Measurements from ENCODE around the gene ELOB. TPM values are rescaled to one million over a fixed set of nuclear protein-coding genes. Genes with fewer than 3 reads are reported as not detected.

Gene ELOB
- total RNA-seq, 1 donor from 2014 or later: 1,184 TPM

DNA sequence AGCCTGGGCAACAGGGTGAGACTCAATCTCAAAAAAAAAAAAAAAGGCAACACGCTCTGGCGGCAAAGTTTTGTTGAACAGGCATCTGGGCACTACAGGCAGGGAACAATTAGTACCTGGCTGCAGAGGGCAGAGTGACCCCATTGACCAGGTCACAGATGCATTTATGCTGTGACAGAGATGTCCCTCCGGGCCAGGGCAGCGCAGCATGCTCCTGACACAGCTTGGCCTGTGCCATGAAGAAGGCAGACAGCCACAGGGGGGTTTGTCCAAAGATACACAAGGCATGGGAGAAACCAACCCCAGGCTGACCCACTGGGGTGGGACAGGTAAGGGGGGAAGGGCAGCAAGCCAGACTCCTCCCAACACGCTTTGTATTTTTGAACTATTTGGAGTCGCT is 32.4 kb downstream of the ELOB start:
- no peak for DNase-seq (ENCODE audit: low spot score in 2 of 2)
- Histone ChIP-seq H3K27me3 (no peaks in the 10 kb centered on the region), H3K9me3 (no peaks in the 10 kb centered on the region), H3K36me3 (no peaks in the 10 kb centered on the region), H3K27ac (no peak overlapping the region), H3K4me3 (no peak overlapping the region), H3K4me1 (no peaks in the 10 kb centered on the region)
- intact Hi-C loops (cut with DNase I): no loop called here
- TF ChIP-seq, protein P1, sequence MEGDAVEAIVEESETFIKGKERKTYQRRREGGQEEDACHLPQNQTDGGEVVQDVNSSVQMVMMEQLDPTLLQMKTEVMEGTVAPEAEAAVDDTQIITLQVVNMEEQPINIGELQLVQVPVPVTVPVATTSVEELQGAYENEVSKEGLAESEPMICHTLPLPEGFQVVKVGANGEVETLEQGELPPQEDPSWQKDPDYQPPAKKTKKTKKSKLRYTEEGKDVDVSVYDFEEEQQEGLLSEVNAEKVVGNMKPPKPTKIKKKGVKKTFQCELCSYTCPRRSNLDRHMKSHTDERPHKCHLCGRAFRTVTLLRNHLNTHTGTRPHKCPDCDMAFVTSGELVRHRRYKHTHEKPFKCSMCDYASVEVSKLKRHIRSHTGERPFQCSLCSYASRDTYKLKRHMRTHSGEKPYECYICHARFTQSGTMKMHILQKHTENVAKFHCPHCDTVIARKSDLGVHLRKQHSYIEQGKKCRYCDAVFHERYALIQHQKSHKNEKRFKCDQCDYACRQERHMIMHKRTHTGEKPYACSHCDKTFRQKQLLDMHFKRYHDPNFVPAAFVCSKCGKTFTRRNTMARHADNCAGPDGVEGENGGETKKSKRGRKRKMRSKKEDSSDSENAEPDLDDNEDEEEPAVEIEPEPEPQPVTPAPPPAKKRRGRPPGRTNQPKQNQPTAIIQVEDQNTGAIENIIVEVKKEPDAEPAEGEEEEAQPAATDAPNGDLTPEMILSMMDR (IDR thresholded peaks at IDR 0.05): no peak

GRCh38 chr16:2743007-2743810 is 33.9 kb downstream of the ELOB start:
- no peaks in the 10 kb centered on the region for H3K4me1 ChIP-seq
- no peak for DNase-seq (ENCODE audit: low spot score in 2 of 2)
- H3K27ac ChIP-seq: no peak overlapping the region
- intact Hi-C loops (cut with DNase I): no loop called here
- no peak overlapping the region for H3K4me3 ChIP-seq
- H3K36me3 ChIP-seq: no peaks in the 10 kb centered on the region
- TF ChIP-seq, protein P1 (IDR thresholded peaks at IDR 0.05): no peak
- no peaks in the 10 kb centered on the region for H3K9me3 ChIP-seq
- no peaks in the 10 kb centered on the region for H3K27me3 ChIP-seq

GRCh38 chr16:2742323-2743006 is 34.6 kb downstream of the ELOB start:
- Histone ChIP-seq H3K36me3 (no peaks in the 10 kb centered on the region), H3K4me1 (no peaks in the 10 kb centered on the region), H3K4me3 (no peak overlapping the region), H3K9me3 (no peaks in the 10 kb centered on the region), H3K27me3 (no peaks in the 10 kb centered on the region), H3K27ac (no peak overlapping the region)
- intact Hi-C loops (cut with DNase I): no loop called here
- no peak for DNase-seq (ENCODE audit: low spot score in 2 of 2)
- TF ChIP-seq, protein P1 (IDR thresholded peaks at IDR 0.05): no peak

GRCh38 chr16:2741168-2741567 is 35.9 kb downstream of the ELOB start:
- no peaks in the 10 kb centered on the region for H3K27me3 ChIP-seq
- TF ChIP-seq, protein P1 (IDR thresholded peaks at IDR 0.05): no peak

DNA sequence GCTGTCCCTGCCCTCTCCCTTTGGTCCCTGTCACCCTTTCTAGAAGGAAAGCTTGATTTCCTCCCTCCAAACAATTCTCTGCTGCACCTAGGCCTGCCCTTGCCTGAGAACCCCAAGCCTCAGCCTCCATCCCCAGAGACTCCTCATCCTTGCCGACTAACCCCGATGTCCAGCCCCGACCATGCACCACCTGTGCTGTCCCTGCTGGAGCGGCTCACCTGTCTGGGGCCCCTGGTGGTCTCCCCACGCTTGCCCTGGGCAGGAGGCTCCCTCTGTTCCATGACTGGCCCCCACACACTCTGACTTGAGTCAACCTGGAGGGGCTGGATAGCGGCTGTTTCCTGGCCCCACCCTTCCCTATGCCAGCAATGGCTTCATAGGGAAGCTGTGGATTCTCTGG is 36.6 kb downstream of the ELOB start:
- no peaks in the 10 kb centered on the region for H3K9me3 ChIP-seq
- no peak for DNase-seq (ENCODE audit: low spot score in 2 of 2)
- TF ChIP-seq, protein P1 (IDR thresholded peaks at IDR 0.05): no peak
- no peaks in the 10 kb centered on the region for H3K36me3 ChIP-seq
- H3K27ac ChIP-seq: no peak overlapping the region
- H3K27me3 ChIP-seq: no peaks in the 10 kb centered on the region
- H3K4me1 ChIP-seq: no peaks in the 10 kb centered on the region
- no peak overlapping the region for H3K4me3 ChIP-seq
- intact Hi-C loops (cut with DNase I): no loop called here

More at GRCh38 chr16:2741168-2741567, 35.9 kb downstream of the ELOB start:
- Histone ChIP-seq H3K9me3 (no peaks in the 10 kb centered on the region), H3K4me3 (no peak overlapping the region), H3K4me1 (no peaks in the 10 kb centered on the region), H3K36me3 (no peaks in the 10 kb centered on the region), H3K27ac (no peak overlapping the region)
- intact Hi-C loops (cut with DNase I): no loop called here
- DNase-seq (ENCODE audit: low spot score in 2 of 2): no peak
